NB4 (cell line): ENCODE data around the gene SNURF.

Experiments
- DNase-seq: peaks from one replicate; pipeline ENCODE4 v3.0.0; 2010; ENCODE audit warnings: low read depth
- H3K4me3 ChIP-seq: one replicate; pipeline ENCODE4 v1.5.1; 2011; ENCODE audit warnings: mild to moderate bottlenecking, low read depth, low read length, moderate library complexity
- MYC ChIP-seq: IDR thresholded peaks from 2 replicates; pipeline ENCODE4 v1.6.1; 2011; ENCODE audit warnings: low read depth, low read length
- POLR2A ChIP-seq: IDR thresholded peaks from 2 replicates; pipeline ENCODE4 v1.6.1; 2011; ENCODE audit warnings: mild to moderate bottlenecking; ENCODE audit not compliant: insufficient read length; ENCODE audit errors: extremely low read depth
- TF ChIP-seq, protein P1 (sequence below): IDR thresholded peaks from 2 replicates; pipeline ENCODE4 v1.6.1; 2011; ENCODE audit warnings: low read depth, low read length
- TF ChIP-seq, protein P2 (sequence below): IDR thresholded peaks from one replicate; pipeline ENCODE4 v1.5.1; 2012; ENCODE audit warnings: low read depth, low read length

SNURF gene

DNA sequence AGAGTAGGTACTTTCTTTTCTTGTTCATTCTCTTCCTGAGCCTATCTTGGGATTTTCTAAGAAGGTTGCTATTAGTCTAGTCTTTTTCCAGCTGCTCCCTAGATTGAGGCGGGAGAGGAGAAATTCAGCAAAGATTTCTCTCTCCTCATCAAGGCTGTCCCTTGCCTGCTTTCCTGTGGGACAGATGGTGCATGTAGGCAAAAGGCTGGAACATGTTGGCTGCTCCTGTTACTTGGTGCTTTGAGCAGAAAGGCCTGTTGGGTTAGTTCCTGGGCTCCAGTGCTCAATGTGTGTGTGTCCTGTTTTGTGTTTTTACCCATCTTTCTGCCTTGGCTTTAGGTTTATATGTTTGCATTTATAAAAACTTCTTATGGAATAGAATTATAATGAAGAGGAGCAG is 9.1 kb upstream of the SNURF start:
- TF ChIP-seq POLR2A (no peak), MYC (no peak)
- TF ChIP-seq, protein P1, sequence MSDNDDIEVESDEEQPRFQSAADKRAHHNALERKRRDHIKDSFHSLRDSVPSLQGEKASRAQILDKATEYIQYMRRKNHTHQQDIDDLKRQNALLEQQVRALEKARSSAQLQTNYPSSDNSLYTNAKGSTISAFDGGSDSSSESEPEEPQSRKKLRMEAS, result no peak
- TF ChIP-seq, protein P2, sequence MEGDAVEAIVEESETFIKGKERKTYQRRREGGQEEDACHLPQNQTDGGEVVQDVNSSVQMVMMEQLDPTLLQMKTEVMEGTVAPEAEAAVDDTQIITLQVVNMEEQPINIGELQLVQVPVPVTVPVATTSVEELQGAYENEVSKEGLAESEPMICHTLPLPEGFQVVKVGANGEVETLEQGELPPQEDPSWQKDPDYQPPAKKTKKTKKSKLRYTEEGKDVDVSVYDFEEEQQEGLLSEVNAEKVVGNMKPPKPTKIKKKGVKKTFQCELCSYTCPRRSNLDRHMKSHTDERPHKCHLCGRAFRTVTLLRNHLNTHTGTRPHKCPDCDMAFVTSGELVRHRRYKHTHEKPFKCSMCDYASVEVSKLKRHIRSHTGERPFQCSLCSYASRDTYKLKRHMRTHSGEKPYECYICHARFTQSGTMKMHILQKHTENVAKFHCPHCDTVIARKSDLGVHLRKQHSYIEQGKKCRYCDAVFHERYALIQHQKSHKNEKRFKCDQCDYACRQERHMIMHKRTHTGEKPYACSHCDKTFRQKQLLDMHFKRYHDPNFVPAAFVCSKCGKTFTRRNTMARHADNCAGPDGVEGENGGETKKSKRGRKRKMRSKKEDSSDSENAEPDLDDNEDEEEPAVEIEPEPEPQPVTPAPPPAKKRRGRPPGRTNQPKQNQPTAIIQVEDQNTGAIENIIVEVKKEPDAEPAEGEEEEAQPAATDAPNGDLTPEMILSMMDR, result no peak
- no peak for DNase-seq
- no peak overlapping the region for H3K4me3 ChIP-seq

DNA sequence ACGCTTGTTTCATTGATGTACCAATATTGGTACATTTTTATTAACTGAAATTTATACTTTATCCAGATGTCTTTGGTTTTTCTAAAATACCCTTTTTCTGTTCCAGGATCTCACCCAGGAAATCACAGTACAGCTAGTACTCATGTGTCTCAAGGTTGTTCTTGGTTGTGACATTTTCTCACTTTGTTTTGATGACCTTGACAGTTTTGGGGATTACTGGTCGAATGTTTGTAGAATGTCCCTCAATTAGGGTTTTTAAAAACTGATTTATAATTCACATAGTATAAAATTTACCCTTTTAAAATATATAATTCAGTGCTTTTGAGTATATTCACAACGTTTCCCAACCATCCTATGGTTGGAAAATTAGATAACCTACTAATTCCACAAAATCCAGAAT is 6.3 kb upstream of the SNURF start:
- TF ChIP-seq, protein P2, result no peak
- TF ChIP-seq POLR2A, result no peak
- TF ChIP-seq, protein P1, result no peak
- TF ChIP-seq MYC, result no peak
- H3K4me3 ChIP-seq, result no peak overlapping the region
- no peak for DNase-seq

DNA sequence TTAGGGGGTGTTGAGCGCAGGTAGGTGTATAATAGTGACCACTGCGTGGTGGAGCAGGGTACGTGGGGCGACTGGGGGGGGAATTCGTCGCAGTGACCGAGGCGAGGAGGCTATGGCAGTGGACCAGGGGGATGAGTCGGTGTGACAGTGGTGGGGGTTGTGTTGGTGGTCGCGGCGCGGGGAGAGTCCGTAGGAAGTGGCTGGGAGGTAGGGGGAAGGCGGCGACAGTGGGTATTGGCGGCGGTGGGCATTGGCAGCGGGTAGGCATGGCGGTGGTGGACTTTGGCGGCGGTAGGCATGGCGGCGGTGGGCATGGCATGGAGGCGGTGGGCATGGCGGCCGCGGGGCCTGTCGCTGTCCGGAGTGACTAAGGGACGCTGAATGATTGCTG is 739 bp downstream of the SNURF start:
- no peak for DNase-seq
- TF ChIP-seq, protein P1, result no peak
- TF ChIP-seq POLR2A (no peak), MYC (no peak)
- TF ChIP-seq, protein P2, result no peak
- no peak overlapping the region for H3K4me3 ChIP-seq

DNA sequence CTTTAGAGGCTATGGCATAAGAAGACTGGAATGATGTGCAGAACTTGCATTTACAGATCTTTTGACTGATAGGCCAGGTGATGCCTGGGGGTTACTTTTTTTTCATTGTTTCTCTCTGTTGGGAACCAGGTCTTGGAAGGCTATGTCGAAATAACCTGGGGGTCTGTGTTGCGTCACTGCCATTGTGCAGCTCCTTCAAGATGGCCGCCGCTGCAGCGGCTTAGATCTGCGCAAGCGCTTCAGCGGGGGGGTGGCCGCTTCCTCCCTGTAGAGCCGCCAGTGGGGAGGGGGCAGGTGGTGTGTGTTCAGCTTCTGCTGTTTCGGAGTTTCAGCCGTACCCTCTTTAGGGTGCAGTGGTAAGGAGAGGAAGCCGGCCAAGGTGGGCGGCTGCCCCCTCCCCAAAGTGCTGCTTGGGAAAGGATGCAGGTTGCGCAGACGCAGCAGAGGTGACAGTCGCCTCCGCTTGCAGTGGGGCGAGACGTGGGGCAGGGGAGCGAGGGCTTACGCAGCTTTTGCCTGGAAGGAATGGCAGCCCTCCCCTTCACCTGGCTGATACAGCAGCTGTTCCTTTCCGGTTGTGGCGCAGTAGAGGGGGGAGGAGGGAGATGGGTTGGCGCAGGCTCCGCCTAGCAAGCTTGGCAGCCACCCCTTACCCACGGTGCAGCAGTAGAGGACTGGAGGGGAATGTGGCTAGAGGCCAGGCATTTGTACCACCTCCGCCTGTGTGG is 1.5 kb downstream of the SNURF start:
- no peak for DNase-seq
- no peak overlapping the region for H3K4me3 ChIP-seq
- TF ChIP-seq MYC (no peak), POLR2A (no peak)
- TF ChIP-seq, protein P2, result no peak
- TF ChIP-seq, protein P1, result no peak

DNA sequence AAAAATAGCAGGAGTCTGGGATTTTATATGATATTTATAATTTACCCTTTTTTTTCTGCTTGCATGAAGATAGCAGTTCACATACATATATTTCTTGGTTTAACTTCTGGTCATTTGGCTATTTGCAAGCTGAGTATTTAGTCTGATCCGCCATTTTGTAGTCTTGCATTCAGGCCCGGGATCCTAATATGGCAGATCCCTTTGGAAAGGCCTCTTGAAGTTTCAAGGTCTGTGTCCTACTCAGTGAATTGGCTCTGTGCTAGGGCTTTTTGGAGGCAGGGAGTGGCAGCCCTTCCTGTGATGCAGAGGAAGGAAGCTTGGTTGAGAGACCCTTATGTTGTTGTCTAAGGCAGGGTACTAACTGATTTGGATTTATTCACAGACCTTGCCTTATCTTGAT is 2.9 kb downstream of the SNURF start:
- no peak overlapping the region for H3K4me3 ChIP-seq
- DNase-seq, result no peak
- TF ChIP-seq, protein P2, result no peak
- no peak for TF ChIP-seq MYC
- no peak for TF ChIP-seq POLR2A
- TF ChIP-seq, protein P1, result no peak
